CD4-positive, alpha-beta T cell (primary cell): ENCODE data around the gene HP1BP3. TPM values are rescaled to one million over a fixed set of nuclear protein-coding genes. Genes with fewer than 3 reads are reported as not detected.

Experiments
- ATAC-seq: fragments of 200-7000 bp; cut with Tn5 transposase; one replicate; pipeline ENCODE4 v1.10.0; 2022; ENCODE audit warnings: mild to moderate bottlenecking; ENCODE audit not compliant: poor library complexity
- CTCF ChIA-PET: fragments of 350-600 bp; sonication (Branson Sonifier 250); formaldehyde crosslinking; loops from one replicate; lab custom pipeline; 2021; ENCODE audit warnings: antibody characterized with exemption, inconsistent platforms; lab: Charles Lee
- POLR2A ChIA-PET: fragments of 350-600 bp; sonication (Branson Sonifier 250); formaldehyde crosslinking; loops from one replicate; lab custom pipeline; 2021; ENCODE audit warnings: antibody characterized with exemption, inconsistent platforms; lab: Charles Lee
- DNase-seq, 14 experiments: peaks; one replicate each; pipeline ENCODE4 v3.0.0-alpha.2; 2013 to 2020; ENCODE audit warnings: mixed read lengths in 2 of 14
- H3K27ac ChIP-seq, 2 donors: one replicate each; pipeline versions ENCODE4 v1.5.1 to v1.7.0; 2013; ENCODE audit warnings: low read length in 2 of 2, low read depth in 1 of 2, mild to moderate bottlenecking in 1 of 2
- H3K27me3 ChIP-seq, 2 experiments: 1 replicate in 1 of 2; 2 replicates in 1 of 2; pipeline versions ENCODE4 v1.6.1 to v1.7.0; 2013; ENCODE audit warnings: low read length in 2 of 2, control low read depth in 1 of 2, mild to moderate bottlenecking in 1 of 2, moderate library complexity in 1 of 2; ENCODE audit not compliant: insufficient read depth in 2 of 2, control insufficient read depth in 1 of 2
- H3K36me3 ChIP-seq: one replicate; pipeline ENCODE4 v1.6.1; 2013; ENCODE audit warnings: low read length, control low read depth; ENCODE audit not compliant: insufficient read depth
- H3K4me1 ChIP-seq: one replicate; pipeline ENCODE4 v1.6.1; 2013; ENCODE audit warnings: low read length, control low read depth; ENCODE audit not compliant: insufficient read depth
- H3K4me3 ChIP-seq: one replicate; pipeline ENCODE4 v1.5.1; 2013; ENCODE audit warnings: mild to moderate bottlenecking, low read length, moderate library complexity
- H3K9me3 ChIP-seq, 2 experiments: 1 replicate in 1 of 2; 2 replicates in 1 of 2; pipeline versions ENCODE4 v1.6.1 to v1.7.0; 2013; ENCODE audit warnings: low read length in 2 of 2, mild to moderate bottlenecking in 2 of 2, control low read depth in 1 of 2, moderate library complexity in 1 of 2; ENCODE audit not compliant: control insufficient read depth in 1 of 2, insufficient read depth in 1 of 2
- H3K27ac Mint-ChIP-seq: one replicate; pipeline ENCODE4 v1.8.0; 2020; ENCODE audit warnings: mixed read lengths
- H3K27me3 Mint-ChIP-seq: one replicate; pipeline ENCODE4 v1.8.0; 2021; ENCODE audit warnings: mixed read lengths
- H3K36me3 Mint-ChIP-seq: one replicate; pipeline ENCODE4 v1.8.0; 2021; ENCODE audit warnings: low read depth, mixed read lengths
- H3K4me1 Mint-ChIP-seq: one replicate; pipeline ENCODE4 v1.8.0; 2021; ENCODE audit warnings: low read depth, mixed read lengths
- H3K4me3 Mint-ChIP-seq: one replicate; pipeline ENCODE4 v1.8.0; 2020; ENCODE audit warnings: mild to moderate bottlenecking, mixed read lengths
- H3K9me3 Mint-ChIP-seq: one replicate; pipeline ENCODE4 v1.8.0; 2020; ENCODE audit warnings: mixed read lengths
- CTCF ChIP-seq: fragments of 200-600 bp; IDR thresholded peaks from one replicate; pipeline ENCODE4 v1.8.0; 2022; ENCODE audit warnings: antibody characterized with exemption, mild to moderate bottlenecking
- intact Hi-C, 2 experiments: fragments of 100-400 bp; cut with DNase I in 1 of 2; cut with micrococcal nuclease in 1 of 2; formaldehyde crosslinking; loops; one replicate each; pipeline versions ENCODE4 v1.15.1 to v1.9.0; 2023 to 2025; cut with DNase I, micrococcal nuclease
- total RNA-seq, 174 experiments: library from RNA in 2 of 174; stranded (reverse) in 2 of 174; gene quantifications; one replicate each; pipeline ENCODE4 v1.2.3 and lab custom pipeline; 2021 to 2026

Gene HP1BP3
- total RNA-seq, 2 experiments from 2014 or later = 186 to 191 TPM

GRCh38 chr1:20731057-20731991 is 55.8 kb downstream of the HP1BP3 start:
- peak overlapping the region; percentile 84 for H3K4me3 Mint-ChIP-seq
- Histone ChIP-seq H3K9me3 (peaks cover 0 to 18% of the 10 kb centered on the region in 2 experiments), H3K4me1 (peaks cover 32% of the 10 kb centered on the region), H3K27me3 (peaks cover 24 to 30% of the 10 kb centered on the region in 2 experiments), H3K4me3 (peak overlapping the region; percentile 33), H3K27ac (no peak overlapping the region), H3K36me3 (no peaks in the 10 kb centered on the region)
- ATAC-seq (peak; percentile 12), DNase-seq (peak in 3 of 14 experiments; percentile 9 to 43 (median 42))
- no peaks in the 10 kb centered on the region for H3K9me3 Mint-ChIP-seq
- H3K27me3 Mint-ChIP-seq = peaks cover 33% of the 10 kb centered on the region
- H3K4me1 Mint-ChIP-seq = peaks cover 16% of the 10 kb centered on the region
- no peak for TF ChIP-seq CTCF
- ChIA-PET CTCF (interaction anchor here (1.6 kb wide), 1 partner anchor 34 kb away, joined by 5 read pairs; no protein-coding TSS in a partner anchor), POLR2A (interaction anchor here (1.1 to 3.7 kb wide), 2 partner anchors 13 to 56 kb away, joined by 3 to 21 read pairs; partner anchors contain the start of genes HP1BP3 and KIF17)
- H3K27ac Mint-ChIP-seq = no peak overlapping the region
- H3K36me3 Mint-ChIP-seq = no peaks in the 10 kb centered on the region
- intact Hi-C loops = loop anchor here in 1 of 2 experiments (5.0 kb wide), 1 partner anchor 56 kb away; the partner anchor contains the start of gene HP1BP3

GRCh38 chr1:20730690-20731056 is 56.4 kb downstream of the HP1BP3 start:
- H3K36me3 Mint-ChIP-seq = no peaks in the 10 kb centered on the region
- Histone ChIP-seq H3K36me3 (no peaks in the 10 kb centered on the region), H3K4me1 (peaks cover 32% of the 10 kb centered on the region), H3K9me3 (peaks cover 0 to 18% of the 10 kb centered on the region in 2 experiments), H3K27me3 (peaks cover 24 to 30% of the 10 kb centered on the region in 2 experiments), H3K4me3 (no peak overlapping the region), H3K27ac (no peak overlapping the region)
- H3K9me3 Mint-ChIP-seq = no peaks in the 10 kb centered on the region
- peaks cover 16% of the 10 kb centered on the region for H3K4me1 Mint-ChIP-seq
- DNase-seq = no peak
- TF ChIP-seq CTCF = no peak
- CTCF ChIA-PET = interaction anchor here (1.6 kb wide), 1 partner anchor 34 kb away, joined by 5 read pairs; no protein-coding TSS in a partner anchor
- peak overlapping the region; percentile 84 for H3K4me3 Mint-ChIP-seq
- H3K27ac Mint-ChIP-seq = no peak overlapping the region
- peaks cover 33% of the 10 kb centered on the region for H3K27me3 Mint-ChIP-seq
- POLR2A ChIA-PET = interaction anchor here (0.6 to 3.7 kb wide), 3 partner anchors 13 to 59 kb away, joined by 3 to 21 read pairs (median 3); partner anchors contain the start of genes HP1BP3 and KIF17
- intact Hi-C loops = loop anchor here in 1 of 2 experiments (5.0 kb wide), 1 partner anchor 57 kb away; the partner anchor contains the start of gene HP1BP3
- ATAC-seq = no peak

GRCh38 chr1:20729990-20730689 is 57.0 kb downstream of the HP1BP3 start:
- H3K4me3 ChIP-seq = no peak overlapping the region
- no peak overlapping the region for H3K27ac Mint-ChIP-seq
- H3K9me3 Mint-ChIP-seq = no peaks in the 10 kb centered on the region
- DNase-seq (peak in 1 of 14 experiments; percentile 20), ATAC-seq (no peak)
- H3K4me1 ChIP-seq = peaks cover 32% of the 10 kb centered on the region
- H3K4me3 Mint-ChIP-seq = peak overlapping the region; percentile 78
- H3K36me3 Mint-ChIP-seq = no peaks in the 10 kb centered on the region
- no peaks in the 10 kb centered on the region for H3K36me3 ChIP-seq
- H3K27ac ChIP-seq = no peak overlapping the region
- H3K27me3 Mint-ChIP-seq = peaks cover 33% of the 10 kb centered on the region
- intact Hi-C loops = loop anchor here in 1 of 2 experiments (5.0 kb wide), 1 partner anchor 57 kb away; the partner anchor contains the start of gene HP1BP3
- H3K4me1 Mint-ChIP-seq = peaks cover 16% of the 10 kb centered on the region
- ChIA-PET POLR2A (interaction anchor here (0.5 to 3.7 kb wide), 3 partner anchors 57 to 473 kb away, joined by 3 to 21 read pairs (median 3); partner anchors contain the start of gene HP1BP3), CTCF (interaction anchor here (1.6 kb wide), 1 partner anchor 33 kb away, joined by 5 read pairs; no protein-coding TSS in a partner anchor)
- H3K9me3 ChIP-seq = peaks cover 0 to 18% of the 10 kb centered on the region in 2 experiments
- no peak for TF ChIP-seq CTCF
- H3K27me3 ChIP-seq = peaks cover 24 to 30% of the 10 kb centered on the region in 2 experiments
